ENCODE measurements around the gene RBX1. TPM values are rescaled to one million over a fixed set of nuclear protein-coding genes. Genes with fewer than 3 reads are reported as not detected.

Gene RBX1
- total and polyA plus RNA-seq, 2 of the 8 experiments (the other 6 are each of a cell fraction or from before 2014, with no cell fraction given) = 76.5 to 119 TPM

DNA sequence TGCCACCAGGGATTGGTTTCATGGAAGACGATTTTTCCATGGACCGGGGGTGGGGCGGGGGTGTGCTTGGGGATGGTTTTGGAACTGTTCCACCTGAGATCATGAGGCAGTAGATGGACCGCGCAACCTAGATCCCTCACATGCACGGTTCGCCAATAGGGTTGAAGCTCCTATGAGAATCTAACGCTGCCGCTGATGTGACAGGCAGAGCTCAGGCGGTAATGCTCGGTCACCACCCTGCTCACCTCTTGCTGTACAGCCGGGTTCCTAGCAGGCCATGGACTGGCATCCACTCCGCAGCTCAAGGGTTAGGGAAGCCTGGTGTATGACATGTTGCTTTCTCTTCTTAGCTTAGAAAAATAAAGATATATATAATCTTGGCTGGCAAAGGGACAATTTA lies 22.0 kb downstream of the RBX1 start:
- H3K14ac ChIP-seq (ENCODE audit: insufficient read length) = no peak overlapping the region
- H4K91ac ChIP-seq (replicated peaks; ENCODE audit: insufficient read length, low read length) = no peak overlapping the region
- no peak overlapping the region for H3K4me2 ChIP-seq (ENCODE audit: insufficient read depth in 1 of 2, low read depth in 2 of 2, low read length in 2 of 2)
- H3K4me1 ChIP-seq (replicated peaks in 1 of 4; ENCODE audit: control insufficient read depth in 3 of 4, insufficient read depth in 4 of 4, low read length in 3 of 4) = no peaks in the 10 kb centered on the region
- no peak overlapping the region for H3K9ac ChIP-seq (replicated peaks in 1 of 4; ENCODE audit: extremely low read depth in 1 of 4, low read depth in 3 of 4, low read length in 3 of 4)
- no peak overlapping the region for H4K8ac ChIP-seq (ENCODE audit: extremely low read depth, insufficient read depth, low read length)
- no peaks in the 10 kb centered on the region for H3K23me2 ChIP-seq (ENCODE audit: low read depth, low read length)
- no peak overlapping the region for H2BK20ac ChIP-seq (ENCODE audit: low read length)
- no peak overlapping the region for H3K4ac ChIP-seq (replicated peaks; ENCODE audit: insufficient read length, low read depth, low read length)
- no peak overlapping the region for H2BK15ac ChIP-seq (ENCODE audit: low read length)
- no peak overlapping the region for H3K4me3 ChIP-seq (ENCODE audit: extremely low read depth in 1 of 4, insufficient read depth in 2 of 4, low read depth in 3 of 4, low read length in 4 of 4)
- no peak overlapping the region for H3K23ac ChIP-seq (ENCODE audit: insufficient read length)
- DNase-seq (ENCODE audit: low read depth in 1 of 2, low spot score in 2 of 2) = no peak
- H3K56ac ChIP-seq (replicated peaks; ENCODE audit: insufficient read length, low read depth, low read length) = no peak overlapping the region
- no peak overlapping the region for H4K5ac ChIP-seq (ENCODE audit: insufficient read length, low read depth, low read length)
- H3K27me3 ChIP-seq (replicated peaks in 1 of 4; ENCODE audit: control insufficient read depth in 3 of 4, extremely low read depth in 1 of 4, insufficient read depth in 3 of 4, low read length in 3 of 4) = no peaks in the 10 kb centered on the region
- H3K27ac ChIP-seq (ENCODE audit: low read depth, low read length) = no peak overlapping the region
- 95% methylated on average over 13 of the region's 13 CpGs; no CpG with 5 or more reads in 1 of the 2 experiments for WGBS, 2 experiments (ENCODE audit: extremely low coverage in 1 of 2, insufficient coverage in 1 of 2, insufficient read length in 1 of 2, insufficient replicate concordance in 2 of 2, low coverage in 1 of 2, low lambda C conversion rate in 2 of 2, missing lambda C conversion rate in 1 of 2)
- no peaks in the 10 kb centered on the region for H4K20me1 ChIP-seq (replicated peaks in 1 of 2; ENCODE audit: control insufficient read depth in 1 of 2, insufficient read depth in 2 of 2, low read length in 2 of 2)
- no peak for TF ChIP-seq BRCA1 (IDR thresholded peaks at IDR 0.05; ENCODE audit: low read depth, low read length)
- no peak for TF ChIP-seq RNF2 (IDR thresholded peaks at IDR 0.05; ENCODE audit: borderline replicate concordance, low read depth, low read length, missing control alignments, poor library complexity, severe bottlenecking)
- no peak for TF ChIP-seq TAF1 (IDR thresholded peaks at IDR 0.05; ENCODE audit: low read depth, low read length)
- TF ChIP-seq SP2 (IDR thresholded peaks at IDR 0.05; ENCODE audit: low read length) = no peak
- no peak overlapping the region for H3K18ac ChIP-seq (ENCODE audit: extremely low read depth, low read length)
- no peak for FAIRE-seq
- CTCF ChIA-PET (ENCODE audit: partially characterized antibody) = interaction anchor here (0.9 kb wide), 1 partner anchor 50 kb away, joined by 7 read pairs; no protein-coding TSS in a partner anchor
- POLR2A ChIA-PET (ENCODE audit: partially characterized antibody) = interaction anchor here (1.3 to 3.0 kb wide), 9 partner anchors 9 to 264 kb away, joined by 3 to 12 read pairs (median 7); partner anchors contain the start of gene RBX1
- H3K9me3 ChIP-seq (ENCODE audit: insufficient read depth in 2 of 2, low read depth in 1 of 2, low read length in 1 of 2) = no peaks in the 10 kb centered on the region
- no peak overlapping the region for H2BK5ac ChIP-seq (ENCODE audit: low read depth, low read length)
- no peak overlapping the region for H2AFZ ChIP-seq (ENCODE audit: low read length)
- 0 out of 2 replicates have a peak, but pooled peaks cover 2% of the 10 kb centered on the region for H3K79me1 ChIP-seq (ENCODE audit: low read depth, low read length)
- H3K79me2 ChIP-seq (ENCODE audit: control insufficient read depth in 1 of 2, insufficient read depth in 2 of 2, low read length in 2 of 2) = no peaks in the 10 kb centered on the region
- no peak overlapping the region for H2BK12ac ChIP-seq (ENCODE audit: low read depth, low read length)
- no peak overlapping the region for H2BK120ac ChIP-seq (replicated peaks; ENCODE audit: low read depth, low read length)
- peaks cover 0 to 34% (median 11%) of the 10 kb centered on the region in 4 experiments; a peak in 6 of 8 replicates for H3K36me3 ChIP-seq (ENCODE audit: control insufficient read depth in 2 of 4, insufficient read depth in 4 of 4, low read length in 3 of 4)
- no peak overlapping the region for H2AK5ac ChIP-seq (ENCODE audit: low read depth, low read length)
